Hepatocyte (in vitro differentiated cells): Measurements from ENCODE around the gene LDLRAD4.

Source experiments
- CTCF ChIP-seq: fragments of 200-600 bp; sonication (generic); IDR thresholded peaks from 2 replicates; pipeline ENCODE4 v1.5.1; 2016; ENCODE audit warnings: antibody characterized with exemption, mild to moderate bottlenecking; ENCODE audit not compliant: poor library complexity
- EZH2 ChIP-seq: fragments of 200-600 bp; sonication (generic); IDR thresholded peaks from 2 replicates; pipeline ENCODE4 v1.6.1; 2016; ENCODE audit warnings: antibody characterized with exemption, mild to moderate bottlenecking, borderline replicate concordance

GRCh38 chr18:13268158-13269012 lies 49.8 kb downstream of the LDLRAD4 start:
- TF ChIP-seq EZH2 (no peak), CTCF (no peak)
